B cell (primary cell): ENCODE results near the gene LYRM1. TPM values are rescaled to one million over a fixed set of nuclear protein-coding genes. Genes with fewer than 3 reads are reported as not detected.

Experiments
- ATAC-seq: fragments of 200-7000 bp; cut with Tn5 transposase; one replicate; pipeline ENCODE4 v1.10.0; 2021; ENCODE audit warnings: low read depth, mild to moderate bottlenecking, moderate number of reproducible peaks, moderate library complexity
- CTCF ChIA-PET: fragments of 350-600 bp; sonication (Branson Sonifier 250); formaldehyde crosslinking; loops from one replicate; lab custom pipeline; 2021; ENCODE audit warnings: antibody characterized with exemption, inconsistent platforms; lab: Charles Lee
- POLR2A ChIA-PET: fragments of 350-600 bp; sonication (Branson Sonifier 250); formaldehyde crosslinking; loops from one replicate; lab custom pipeline; 2021; ENCODE audit warnings: antibody characterized with exemption; lab: Charles Lee
- DNase-seq: peaks from one replicate; pipeline ENCODE4 v3.0.0; 2013
- H2AFZ ChIP-seq: 2 replicates; pipeline ENCODE4 v1.6.1; 2012; ENCODE audit warnings: mild to moderate bottlenecking, low read depth, low read length; ENCODE audit not compliant: insufficient read depth, poor library complexity, severe bottlenecking
- H3K27ac ChIP-seq, 2 donors: 1 replicate in 1 of 2; 2 replicates in 1 of 2; pipeline ENCODE4 v1.5.1; 2012 to 2013; ENCODE audit warnings: low read length in 2 of 2, mild to moderate bottlenecking in 2 of 2, moderate library complexity in 1 of 2
- H3K27me3 ChIP-seq, 4 experiments: fragments of 200-600 bp in 1 of 4; sonication (generic) in 1 of 4; replicated peaks in 1 of 4; 1 replicate in 2 of 4; 2 replicates in 2 of 4; pipeline versions ENCODE4 v1.6.1 to v1.7.0; 2013 to 2016; ENCODE audit warnings: low read length in 3 of 4, mild to moderate bottlenecking in 2 of 4, mixed read lengths in 1 of 4, moderate library complexity in 1 of 4; ENCODE audit not compliant: insufficient read depth in 4 of 4, control insufficient read depth in 3 of 4; ENCODE audit errors: control extremely low read depth in 1 of 4
- H3K36me3 ChIP-seq, 2 experiments: replicated peaks in 1 of 2; 1 replicate in 1 of 2; 2 replicates in 1 of 2; pipeline versions ENCODE4 v1.6.1 to v1.7.1; 2013; ENCODE audit warnings: low read length in 1 of 2; ENCODE audit not compliant: insufficient read depth in 2 of 2, control insufficient read depth in 1 of 2; ENCODE audit errors: control extremely low read depth in 1 of 2, extremely low read depth in 1 of 2
- H3K4me1 ChIP-seq, 2 donors: fragments of 200-600 bp in 1 of 2; sonication (generic) in 1 of 2; 1 replicate in 1 of 2; 2 replicates in 1 of 2; pipeline versions ENCODE4 v1.5.1 to v1.6.1; 2013 to 2017; ENCODE audit warnings: low read length in 2 of 2; ENCODE audit not compliant: control insufficient read depth in 2 of 2, insufficient read depth in 2 of 2
- H3K4me2 ChIP-seq: replicated peaks from 2 replicates; pipeline ENCODE3; 2012; ENCODE audit warnings: mild to moderate bottlenecking, low read depth, low read length; ENCODE audit not compliant: poor library complexity, severe bottlenecking
- H3K4me3 ChIP-seq, 5 experiments: fragments of 200-600 bp in 1 of 5; sonication (generic) in 1 of 5; 1 replicate in 3 of 5; 2 replicates in 2 of 5; pipeline versions ENCODE4 v1.5.1 to v1.7.0; 2011 to 2016; ENCODE audit warnings: low read length in 4 of 5, mild to moderate bottlenecking in 4 of 5, low read depth in 2 of 5, control low read depth in 1 of 5, moderate library complexity in 1 of 5; ENCODE audit not compliant: insufficient read depth in 1 of 5; ENCODE audit errors: control extremely low read depth in 1 of 5, extremely low read depth in 1 of 5
- H3K79me2 ChIP-seq: fragments of 200-600 bp; sonication (generic); one replicate; pipeline ENCODE4 v1.6.0; 2016; ENCODE audit warnings: low read length; ENCODE audit not compliant: control insufficient read depth, insufficient read depth
- H3K9ac ChIP-seq: fragments of 200-600 bp; sonication (generic); 2 replicates; pipeline ENCODE4 v1.6.1; 2017; ENCODE audit warnings: mild to moderate bottlenecking, low read length, moderate library complexity
- H3K9me3 ChIP-seq, 3 donors: one replicate each; pipeline versions ENCODE4 v1.6.1 to v1.7.1; 2013; ENCODE audit warnings: low read length in 2 of 3; ENCODE audit not compliant: control insufficient read depth in 2 of 3, insufficient read depth in 1 of 3; ENCODE audit errors: control extremely low read depth in 1 of 3
- H4K20me1 ChIP-seq: 2 replicates; pipeline ENCODE4 v1.6.0; 2012; ENCODE audit warnings: mild to moderate bottlenecking, low read length; ENCODE audit not compliant: insufficient read depth, control insufficient read depth, poor library complexity, severe bottlenecking
- H3K27ac Mint-ChIP-seq: one replicate; pipeline ENCODE4 v1.8.0; 2021; ENCODE audit warnings: mixed read lengths
- H3K27me3 Mint-ChIP-seq: one replicate; pipeline ENCODE4 v1.8.0; 2021; ENCODE audit warnings: mixed read lengths
- H3K4me1 Mint-ChIP-seq: one replicate; pipeline ENCODE4 v1.8.0; 2021; ENCODE audit warnings: mixed read lengths
- H3K4me3 Mint-ChIP-seq: one replicate; pipeline ENCODE4 v1.8.0; 2021; ENCODE audit warnings: mixed read lengths
- H3K9me3 Mint-ChIP-seq: one replicate; pipeline ENCODE4 v1.8.0; 2022; ENCODE audit warnings: mixed read lengths; ENCODE audit not compliant: insufficient read depth
- EZH2 ChIP-seq: IDR thresholded peaks from 2 replicates; pipeline ENCODE4 v1.6.1; 2012; ENCODE audit warnings: borderline replicate concordance, low read depth, mild to moderate bottlenecking, moderate library complexity, low read length; ENCODE audit not compliant: insufficient read depth, poor library complexity, severe bottlenecking
- WGBS: methylation state at CpG from one replicate; pipeline ENCODE4 v1.1.5; 2013; ENCODE audit warnings: missing lambda C conversion rate; ENCODE audit not compliant: insufficient coverage; 5-methylcytosine and 5-hydroxymethylcytosine counted together
- intact Hi-C: fragments of 100-400 bp; cut with micrococcal nuclease; formaldehyde crosslinking; loops from one replicate; pipeline ENCODE4 v1.10.0; 2022
- polyA plus RNA-seq: library from polyadenylated mRNA; depleted of rRNA; stranded (reverse); fragments of >200 nt; gene quantifications from 2 replicates; pipeline ENCODE4 v1.2.3, GENCODE V29; 2012
- total RNA-seq, 2 donors: library from RNA; stranded (reverse); fragments of 120-200 nt in 1 of 2; gene quantifications; 1 replicate in 1 of 2; 2 replicates in 1 of 2; pipeline versions ENCODE4 v1.2.3 to v1.2.4, GENCODE V29; 2013 to 2022
- TF ChIP-seq, protein P1 (sequence below): fragments of 200-600 bp; IDR thresholded peaks from one replicate; pipeline ENCODE4 v1.8.0; 2022; ENCODE audit warnings: antibody characterized with exemption, mild to moderate bottlenecking

Gene LYRM1
- total and polyA plus RNA-seq, 2 donors (not counting 1 experiment from before 2014, with no cell fraction given): 20.0 to 21.8 TPM

DNA sequence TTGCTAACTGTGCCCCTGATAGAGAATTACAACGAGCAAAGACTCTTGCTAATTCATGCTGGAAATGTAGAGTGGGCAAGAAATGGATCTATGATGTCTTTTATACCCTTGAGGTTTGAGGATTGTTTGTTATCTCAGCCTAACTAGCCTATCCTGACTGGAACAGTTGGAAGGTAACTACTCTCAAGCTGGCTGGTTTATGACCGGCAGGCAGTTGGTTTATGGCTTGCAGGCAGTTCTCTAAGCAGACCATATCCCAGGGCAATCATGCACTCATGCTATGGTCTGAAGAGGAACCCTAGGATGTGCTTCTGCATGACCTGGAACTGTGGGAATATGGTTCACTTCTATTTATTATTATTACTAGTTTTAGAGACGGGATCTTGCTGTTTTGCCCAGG is 49.1 kb downstream of the LYRM1 start:
- POLR2A ChIA-PET: no interaction called here
- Mint-ChIP-seq H3K27me3 (peaks cover 4% of the 10 kb centered on the region), H3K4me1 (no peaks in the 10 kb centered on the region), H3K9me3 (no peaks in the 10 kb centered on the region), H3K4me3 (no peak overlapping the region), H3K27ac (no peak overlapping the region)
- Histone ChIP-seq H3K36me3 (no peaks in the 10 kb centered on the region), H3K9ac (no peak overlapping the region), H4K20me1 (no peaks in the 10 kb centered on the region), H2AFZ (no peak overlapping the region), H3K4me2 (no peak overlapping the region), H3K27me3 (peaks cover 0 to 5% (median 0%) of the 10 kb centered on the region in 4 experiments), H3K27ac (no peak overlapping the region), H3K4me3 (no peak overlapping the region), H3K9me3 (no peaks in the 10 kb centered on the region), H3K79me2 (no peaks in the 10 kb centered on the region), H3K4me1 (no peaks in the 10 kb centered on the region)
- ATAC-seq (no peak), DNase-seq (no peak)
- intact Hi-C loops: no loop called here
- CTCF ChIA-PET: no interaction called here
- TF ChIP-seq, protein P1, sequence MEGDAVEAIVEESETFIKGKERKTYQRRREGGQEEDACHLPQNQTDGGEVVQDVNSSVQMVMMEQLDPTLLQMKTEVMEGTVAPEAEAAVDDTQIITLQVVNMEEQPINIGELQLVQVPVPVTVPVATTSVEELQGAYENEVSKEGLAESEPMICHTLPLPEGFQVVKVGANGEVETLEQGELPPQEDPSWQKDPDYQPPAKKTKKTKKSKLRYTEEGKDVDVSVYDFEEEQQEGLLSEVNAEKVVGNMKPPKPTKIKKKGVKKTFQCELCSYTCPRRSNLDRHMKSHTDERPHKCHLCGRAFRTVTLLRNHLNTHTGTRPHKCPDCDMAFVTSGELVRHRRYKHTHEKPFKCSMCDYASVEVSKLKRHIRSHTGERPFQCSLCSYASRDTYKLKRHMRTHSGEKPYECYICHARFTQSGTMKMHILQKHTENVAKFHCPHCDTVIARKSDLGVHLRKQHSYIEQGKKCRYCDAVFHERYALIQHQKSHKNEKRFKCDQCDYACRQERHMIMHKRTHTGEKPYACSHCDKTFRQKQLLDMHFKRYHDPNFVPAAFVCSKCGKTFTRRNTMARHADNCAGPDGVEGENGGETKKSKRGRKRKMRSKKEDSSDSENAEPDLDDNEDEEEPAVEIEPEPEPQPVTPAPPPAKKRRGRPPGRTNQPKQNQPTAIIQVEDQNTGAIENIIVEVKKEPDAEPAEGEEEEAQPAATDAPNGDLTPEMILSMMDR: no peak
- TF ChIP-seq EZH2: no peak
- WGBS: 100% methylated on average over 1 of the region's 3 CpGs

DNA sequence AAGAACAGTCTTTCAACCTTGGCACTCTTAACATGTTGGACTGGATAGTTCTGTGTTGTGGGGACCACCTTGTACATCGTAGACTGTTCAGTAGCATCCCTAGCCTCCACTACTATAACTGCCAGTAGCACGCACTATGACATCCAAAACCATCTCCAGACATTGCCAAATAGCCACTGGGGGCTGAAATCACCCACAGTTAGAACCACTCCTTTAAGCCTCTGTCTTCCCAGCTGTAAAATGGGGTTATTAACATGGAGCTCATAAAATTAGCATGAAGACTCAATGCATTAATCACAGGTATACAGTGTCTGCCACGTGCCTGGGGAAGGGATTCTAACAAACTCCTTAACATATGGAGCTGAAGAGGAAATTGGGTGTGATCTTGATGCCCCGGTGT is 49.7 kb downstream of the LYRM1 start:
- H3K4me3 ChIP-seq: no peak overlapping the region
- H3K79me2 ChIP-seq: no peaks in the 10 kb centered on the region
- no peak overlapping the region for H3K4me3 Mint-ChIP-seq
- DNase-seq (no peak), ATAC-seq (no peak)
- no peak overlapping the region for H3K27ac ChIP-seq
- H3K36me3 ChIP-seq: no peaks in the 10 kb centered on the region
- intact Hi-C loops: no loop called here
- no peaks in the 10 kb centered on the region for H3K4me1 ChIP-seq
- no peak overlapping the region for H2AFZ ChIP-seq
- ChIA-PET POLR2A (no interaction called here), CTCF (no interaction called here)
- no peaks in the 10 kb centered on the region for H4K20me1 ChIP-seq
- no peaks in the 10 kb centered on the region for H3K4me1 Mint-ChIP-seq
- H3K9me3 ChIP-seq: no peaks in the 10 kb centered on the region
- H3K9me3 Mint-ChIP-seq: no peaks in the 10 kb centered on the region
- H3K27me3 ChIP-seq: peaks cover 0 to 5% (median 0%) of the 10 kb centered on the region in 4 experiments
- no peak overlapping the region for H3K9ac ChIP-seq
- 100% methylated on average over 1 of the region's 4 CpGs for WGBS
- H3K27ac Mint-ChIP-seq: no peak overlapping the region
- TF ChIP-seq, protein P1: no peak
- TF ChIP-seq EZH2: no peak
- H3K27me3 Mint-ChIP-seq: peaks cover 4% of the 10 kb centered on the region
- no peak overlapping the region for H3K4me2 ChIP-seq
